ENCODE measurements around the gene BCAS3.
"Not testable (repeated sequence)": the region's sequence is repeated elsewhere in the genome, so short reads cannot be mapped to it uniquely, and the experiment has no call there.

BCAS3 gene

DNA sequence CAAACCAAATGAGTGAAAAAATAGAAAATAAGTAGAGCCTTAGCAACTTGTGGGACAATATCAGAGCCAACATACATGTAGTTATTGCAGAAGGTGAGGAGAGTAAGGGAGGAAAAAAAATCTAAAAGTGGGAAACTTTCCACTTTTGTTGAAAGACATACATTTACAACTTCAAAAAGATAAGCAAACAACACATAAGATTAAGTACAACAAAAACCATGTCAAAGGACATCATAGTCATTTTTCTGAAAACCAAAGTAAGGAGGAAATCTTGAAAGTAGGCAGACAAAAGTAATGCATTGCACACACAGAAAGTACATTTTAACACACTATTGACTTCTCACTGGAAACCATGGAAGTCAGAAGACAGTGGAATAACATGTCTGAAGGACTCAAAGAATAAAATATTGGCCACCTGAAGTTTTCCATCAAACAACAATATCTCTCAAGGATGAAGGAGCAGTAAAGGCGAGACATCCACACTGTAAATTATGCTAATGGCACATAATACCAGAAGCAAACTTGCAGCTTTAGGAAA lies 291.9 kb downstream of the BCAS3 start:
- Mint-ChIP-seq H3K27me3 (no peaks in the 10 kb centered on the region), H3K4me1 (no peaks in the 10 kb centered on the region), H3K9me3 (peaks cover 14% of the 10 kb centered on the region), H3K27ac (no peak overlapping the region), H3K4me3 (no peak overlapping the region), H3K36me3 (peaks cover 37% of the 10 kb centered on the region)
- ATAC-seq, result no peak

DNA sequence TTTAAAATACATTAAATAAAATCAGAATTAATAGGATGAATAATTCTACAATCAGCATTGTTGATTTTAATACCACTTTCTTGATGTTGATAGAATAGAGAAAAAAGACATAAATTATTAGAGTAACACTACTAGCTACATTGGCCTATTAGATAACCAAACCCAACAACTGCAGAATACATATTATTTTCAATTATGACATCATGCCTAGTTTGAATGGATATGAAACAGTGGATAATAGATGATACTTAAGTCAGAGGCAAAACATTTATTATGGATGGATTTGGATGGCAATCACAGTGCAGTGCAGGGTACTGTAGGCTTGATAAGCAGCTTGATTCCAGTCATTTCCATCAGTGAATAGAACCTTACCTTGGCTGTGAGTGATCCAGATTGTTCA lies 293.1 kb downstream of the BCAS3 start:
- no peaks in the 10 kb centered on the region for H3K27me3 Mint-ChIP-seq
- H3K9me3 Mint-ChIP-seq, result peaks cover 9% of the 10 kb centered on the region
- no peak overlapping the region for H3K27ac Mint-ChIP-seq
- peaks cover 30% of the 10 kb centered on the region for H3K36me3 Mint-ChIP-seq
- H3K4me3 Mint-ChIP-seq, result no peak overlapping the region
- no peaks in the 10 kb centered on the region for H3K4me1 Mint-ChIP-seq
- ATAC-seq, result no peak

- no peaks in the 10 kb centered on the region for H3K4me1 Mint-ChIP-seq
- peaks cover 9% of the 10 kb centered on the region for H3K9me3 Mint-ChIP-seq
- peaks cover 24% of the 10 kb centered on the region for H3K36me3 Mint-ChIP-seq
- H3K4me3 Mint-ChIP-seq, result no peak overlapping the region
- no peak for ATAC-seq
- no peaks in the 10 kb centered on the region for H3K27me3 Mint-ChIP-seq
- H3K27ac Mint-ChIP-seq, result no peak overlapping the region
Observed at GRCh38 chr17:60971515-60972369, 294.1 kb downstream of the BCAS3 start.

GRCh38 chr17:60976861-60977260 lies 299.2 kb downstream of the BCAS3 start:
- not testable (repeated sequence) for H3K4me1 Mint-ChIP-seq, H3K36me3 Mint-ChIP-seq, H3K4me3 Mint-ChIP-seq, ATAC-seq, H3K27me3 Mint-ChIP-seq, H3K9me3 Mint-ChIP-seq, H3K27ac Mint-ChIP-seq

DNA sequence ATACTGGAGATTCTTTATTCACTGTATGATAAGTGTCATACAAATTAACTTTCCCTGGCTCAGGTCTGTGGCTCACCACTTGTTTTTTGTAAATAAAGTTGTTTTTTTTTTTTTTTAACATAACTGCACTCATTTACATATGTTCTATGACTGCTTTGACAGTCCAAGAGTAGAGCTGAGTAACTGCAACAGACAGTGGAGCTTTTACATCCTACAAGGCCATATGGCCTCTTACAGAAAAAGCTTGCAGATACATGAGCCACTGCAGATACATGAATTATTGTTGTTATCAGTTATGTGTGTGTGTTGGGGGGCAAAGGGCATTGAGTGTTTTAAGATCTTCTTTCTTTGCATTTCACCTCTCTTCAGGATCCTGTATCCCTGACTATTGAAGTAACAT lies 311.7 kb downstream of the BCAS3 start:
- Mint-ChIP-seq H3K4me3 (no peak overlapping the region), H3K4me1 (no peaks in the 10 kb centered on the region), H3K36me3 (peaks cover 31% of the 10 kb centered on the region), H3K9me3 (peaks cover 5% of the 10 kb centered on the region), H3K27me3 (no peaks in the 10 kb centered on the region), H3K27ac (no peak overlapping the region)
- ATAC-seq, result no peak

DNA sequence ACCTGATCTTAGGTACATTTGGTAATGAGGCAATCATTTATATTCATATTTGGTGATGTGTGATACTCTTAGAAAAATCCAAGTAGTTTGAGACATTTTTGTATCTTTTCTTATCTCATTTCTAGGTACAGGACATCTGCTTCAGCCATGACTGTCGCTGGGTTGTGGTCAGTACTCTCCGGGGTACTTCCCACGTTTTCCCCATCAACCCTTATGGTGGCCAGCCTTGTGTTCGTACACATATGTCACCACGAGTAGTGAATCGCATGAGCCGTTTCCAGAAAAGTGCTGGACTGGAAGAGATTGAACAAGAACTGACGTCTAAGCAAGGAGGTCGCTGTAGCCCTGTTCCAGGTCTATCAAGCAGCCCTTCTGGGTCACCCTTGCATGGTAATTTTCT lies 312.2 kb downstream of the BCAS3 start:
- no peak overlapping the region for H3K27ac Mint-ChIP-seq
- H3K36me3 Mint-ChIP-seq, result peaks cover 31% of the 10 kb centered on the region
- H3K4me3 Mint-ChIP-seq, result no peak overlapping the region
- no peaks in the 10 kb centered on the region for H3K27me3 Mint-ChIP-seq
- peaks cover 5% of the 10 kb centered on the region for H3K9me3 Mint-ChIP-seq
- H3K4me1 Mint-ChIP-seq, result no peaks in the 10 kb centered on the region
- ATAC-seq, result no peak

- no peak overlapping the region for H3K27ac Mint-ChIP-seq
- no peak for ATAC-seq
- peaks cover 13% of the 10 kb centered on the region for H3K36me3 Mint-ChIP-seq
- no peaks in the 10 kb centered on the region for H3K9me3 Mint-ChIP-seq
- no peak overlapping the region for H3K4me3 Mint-ChIP-seq
- H3K4me1 Mint-ChIP-seq, result no peaks in the 10 kb centered on the region
- H3K27me3 Mint-ChIP-seq, result no peaks in the 10 kb centered on the region
Observed at GRCh38 chr17:60993497-60993896, 315.8 kb downstream of the BCAS3 start.

- no peak for ATAC-seq
- H3K36me3 Mint-ChIP-seq, result peaks cover 13% of the 10 kb centered on the region
- H3K4me3 Mint-ChIP-seq, result no peak overlapping the region
- no peaks in the 10 kb centered on the region for H3K4me1 Mint-ChIP-seq
- no peaks in the 10 kb centered on the region for H3K27me3 Mint-ChIP-seq
- H3K27ac Mint-ChIP-seq, result no peak overlapping the region
- H3K9me3 Mint-ChIP-seq, result no peaks in the 10 kb centered on the region
Observed at GRCh38 chr17:60995680-60996079, 318.0 kb downstream of the BCAS3 start.

- Mint-ChIP-seq H3K4me3 (no peak overlapping the region), H3K4me1 (no peaks in the 10 kb centered on the region), H3K27me3 (no peaks in the 10 kb centered on the region), H3K9me3 (no peaks in the 10 kb centered on the region), H3K27ac (no peak overlapping the region), H3K36me3 (peaks cover 11% of the 10 kb centered on the region)
- ATAC-seq, result no peak
Observed at GRCh38 chr17:61000911-61001310, 323.3 kb downstream of the BCAS3 start.

- H3K36me3 Mint-ChIP-seq, result peaks cover 11% of the 10 kb centered on the region
- no peaks in the 10 kb centered on the region for H3K27me3 Mint-ChIP-seq
- ATAC-seq, result no peak
- H3K9me3 Mint-ChIP-seq, result no peaks in the 10 kb centered on the region
- H3K4me1 Mint-ChIP-seq, result no peaks in the 10 kb centered on the region
- no peak overlapping the region for H3K4me3 Mint-ChIP-seq
- H3K27ac Mint-ChIP-seq, result no peak overlapping the region
Observed at GRCh38 chr17:61002316-61002736, 324.7 kb downstream of the BCAS3 start.

DNA sequence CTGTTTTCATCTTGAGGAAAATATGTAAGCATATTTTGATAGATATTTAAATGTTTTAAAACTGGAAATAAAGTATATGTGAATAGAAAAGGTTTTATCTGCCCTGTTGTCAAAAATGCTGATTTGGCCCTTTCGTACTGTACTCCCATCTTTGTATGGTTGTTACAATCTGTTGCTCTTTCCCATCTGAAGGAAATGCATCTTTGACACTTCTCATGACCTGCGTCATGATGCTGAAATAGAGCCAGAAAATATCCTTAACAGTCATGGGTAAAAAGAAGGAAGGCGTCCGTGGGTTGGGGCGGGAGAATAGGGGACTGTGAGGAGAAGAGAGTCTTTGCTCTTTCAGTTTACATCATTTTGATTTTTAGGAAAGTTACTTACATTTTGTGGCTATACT lies 327.7 kb downstream of the BCAS3 start:
- Mint-ChIP-seq H3K27me3 (no peaks in the 10 kb centered on the region), H3K36me3 (peaks cover 11% of the 10 kb centered on the region), H3K9me3 (no peaks in the 10 kb centered on the region), H3K4me3 (no peak overlapping the region), H3K27ac (no peak overlapping the region), H3K4me1 (peaks cover 4% of the 10 kb centered on the region)
- no peak for ATAC-seq

DNA sequence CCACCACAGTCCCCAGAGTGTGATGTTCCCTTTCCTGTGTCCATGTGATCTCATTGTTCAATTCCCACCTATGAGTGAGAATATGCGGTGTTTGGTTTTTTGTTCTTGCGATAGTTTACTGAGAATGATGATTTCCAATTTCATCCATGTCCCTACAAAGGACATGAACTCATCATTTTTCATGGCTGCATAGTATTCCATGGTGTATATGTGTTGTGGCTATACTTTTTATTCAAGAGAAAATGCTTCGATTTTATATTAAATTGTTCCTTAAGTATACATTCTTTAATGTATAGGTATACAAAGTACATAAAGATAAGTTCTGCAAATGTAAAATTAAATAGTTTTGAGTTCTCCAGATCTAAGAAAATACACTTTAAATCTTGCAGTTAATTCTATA lies 328.3 kb downstream of the BCAS3 start:
- not testable (repeated sequence) for H3K27me3 Mint-ChIP-seq, H3K4me1 Mint-ChIP-seq, H3K4me3 Mint-ChIP-seq, H3K9me3 Mint-ChIP-seq, H3K27ac Mint-ChIP-seq, ATAC-seq
- H3K36me3 Mint-ChIP-seq, result peaks cover 11% of the 10 kb centered on the region

DNA sequence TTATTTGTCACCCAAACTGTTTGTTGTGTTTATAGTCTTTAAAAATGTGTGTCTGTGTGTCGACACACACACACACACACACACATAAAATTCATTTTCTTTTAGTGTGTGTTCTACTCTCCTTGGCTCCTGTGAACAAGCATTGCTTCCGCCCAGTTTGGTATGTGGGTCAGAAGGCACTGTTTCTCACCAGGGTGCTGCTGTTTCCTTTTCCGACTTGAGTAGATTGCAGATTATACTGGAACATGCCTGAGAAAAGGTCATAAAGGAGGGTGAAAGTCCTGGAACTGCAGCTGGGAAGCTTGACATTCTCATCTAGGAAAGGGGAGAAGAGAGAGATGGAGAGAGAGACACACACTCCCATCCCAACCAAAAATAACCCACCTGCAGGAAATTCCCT lies 330.3 kb downstream of the BCAS3 start:
- no peak overlapping the region for H3K27ac Mint-ChIP-seq
- ATAC-seq, result no peak
- H3K36me3 Mint-ChIP-seq, result peaks cover 11% of the 10 kb centered on the region
- H3K4me1 Mint-ChIP-seq, result peaks cover 4% of the 10 kb centered on the region
- H3K27me3 Mint-ChIP-seq, result no peaks in the 10 kb centered on the region
- H3K4me3 Mint-ChIP-seq, result no peak overlapping the region
- H3K9me3 Mint-ChIP-seq, result no peaks in the 10 kb centered on the region

DNA sequence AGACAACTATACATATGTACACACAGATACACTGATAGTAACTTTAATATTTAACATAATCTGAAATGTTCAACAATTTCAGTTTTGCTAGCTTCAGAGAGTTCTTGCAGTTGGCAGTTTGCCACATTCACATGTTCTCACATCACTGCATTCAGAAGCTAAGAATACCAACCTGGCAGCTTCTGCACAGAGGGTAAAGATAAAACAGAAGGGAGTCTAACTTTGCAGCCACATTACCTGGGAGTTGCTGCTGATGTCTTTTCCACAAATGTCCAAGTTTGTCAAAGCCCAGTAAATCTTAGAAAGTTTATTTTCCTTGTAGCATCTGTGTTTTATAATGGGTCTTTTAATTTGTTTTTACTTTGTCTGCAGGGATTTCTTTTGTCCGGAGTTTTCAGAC lies 332.0 kb downstream of the BCAS3 start:
- no peak for ATAC-seq
- Mint-ChIP-seq H3K27me3 (no peaks in the 10 kb centered on the region), H3K9me3 (no peaks in the 10 kb centered on the region), H3K27ac (no peak overlapping the region), H3K4me1 (peaks cover 4% of the 10 kb centered on the region), H3K4me3 (no peak overlapping the region), H3K36me3 (peaks cover under 1% of the 10 kb centered on the region)

DNA sequence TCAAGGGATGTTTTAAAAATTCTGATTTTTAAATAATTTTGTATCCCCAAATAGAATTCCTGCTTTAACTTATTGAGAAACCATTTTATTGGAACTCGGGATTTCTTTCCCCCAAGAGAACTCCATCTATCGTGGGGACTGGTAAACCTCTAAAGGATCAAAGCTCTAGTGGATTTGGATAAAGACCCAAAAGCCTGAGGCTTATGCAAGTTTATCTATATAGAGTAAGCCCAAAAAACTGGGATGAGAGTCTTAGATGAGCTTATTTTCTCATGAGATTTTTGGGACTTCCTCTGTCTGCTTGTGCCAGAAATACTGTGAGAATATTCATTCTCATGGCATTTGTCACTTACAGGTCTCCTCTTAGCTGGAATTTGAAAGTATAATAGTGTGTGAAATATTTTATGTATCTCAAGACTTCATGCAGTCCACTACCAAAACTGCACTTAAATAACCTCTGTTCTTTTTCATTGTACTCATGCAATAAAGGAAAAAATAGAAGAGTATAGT lies 333.1 kb downstream of the BCAS3 start:
- Mint-ChIP-seq H3K27me3 (no peaks in the 10 kb centered on the region), H3K4me1 (peaks cover 4% of the 10 kb centered on the region), H3K27ac (no peak overlapping the region), H3K36me3 (peaks cover 6% of the 10 kb centered on the region), H3K9me3 (no peaks in the 10 kb centered on the region), H3K4me3 (no peak overlapping the region)
- no peak for ATAC-seq

- Mint-ChIP-seq H3K27ac (no peak overlapping the region), H3K36me3 (peaks cover 10% of the 10 kb centered on the region), H3K4me1 (peaks cover 4% of the 10 kb centered on the region), H3K4me3 (no peak overlapping the region), H3K27me3 (no peaks in the 10 kb centered on the region), H3K9me3 (no peaks in the 10 kb centered on the region)
- ATAC-seq, result no peak
Observed at GRCh38 chr17:61011251-61011650, 333.6 kb downstream of the BCAS3 start.

Measured in stimulated activated memory B cell treated with anti-CD40 and anti-IgM and Interleukin-4, amounts not matched to agents 10 μg/mL and 1 μg/mL and 100 μg/mL, for 72 hours (primary cell).